Measurements from ENCODE around the gene PLEKHJ1. TPM values are rescaled to one million over a fixed set of nuclear protein-coding genes. Genes with fewer than 3 reads are reported as not detected.

Gene PLEKHJ1
- total and polyA plus RNA-seq, 2 of the 13 experiments (the other 11 are each of a cell fraction or from before 2014, with no cell fraction given) = 70.5 to 130 TPM

DNA sequence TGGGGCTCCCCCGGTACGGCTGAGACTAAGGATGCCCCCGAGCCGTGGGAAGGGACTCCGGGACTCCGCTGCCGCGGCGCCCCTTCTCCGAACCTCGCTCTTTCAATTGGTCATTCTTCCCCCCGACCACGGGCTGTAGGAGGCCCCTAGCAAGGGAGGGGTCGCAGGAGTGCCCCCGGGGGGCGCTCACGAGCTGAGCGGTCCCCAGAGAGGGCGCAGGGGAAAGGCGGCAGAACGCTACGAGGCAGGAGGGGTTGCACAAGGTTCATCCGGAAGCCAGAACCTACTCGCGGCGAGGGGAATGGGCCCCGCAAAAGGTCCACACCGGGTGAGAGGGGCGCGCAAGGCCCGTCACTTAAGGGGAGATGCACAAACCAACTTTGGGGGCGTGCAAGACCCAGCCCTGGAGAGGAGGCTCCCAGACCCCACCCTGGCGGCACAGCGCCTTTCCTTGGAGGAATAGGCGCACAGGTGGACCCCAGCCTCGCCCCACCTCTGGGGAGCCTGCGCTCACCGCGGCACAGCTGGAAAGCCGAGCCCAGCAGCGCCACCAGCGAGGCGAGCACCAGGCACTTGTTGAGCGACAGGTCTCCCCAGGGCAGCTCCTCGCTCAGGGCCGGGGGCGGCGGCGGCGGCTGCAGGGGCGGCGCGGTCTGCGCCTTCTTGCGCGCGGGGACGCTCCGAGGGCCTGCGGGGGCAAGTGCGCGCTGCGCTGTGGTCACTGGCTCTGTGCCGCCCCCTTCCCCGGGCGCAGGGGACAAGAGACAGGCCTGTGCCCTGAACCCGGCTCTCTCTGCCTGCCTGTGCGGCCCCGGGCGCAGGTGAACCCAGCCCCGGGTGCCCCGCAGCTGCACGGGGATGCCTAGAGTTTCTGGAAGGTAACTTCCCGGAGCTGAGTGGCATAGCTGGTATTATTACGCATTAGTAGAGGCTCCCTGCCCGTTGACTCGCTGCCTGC is 17.3 kb upstream of the PLEKHJ1 start (continued):
- TF ChIP-seq, protein P1, sequence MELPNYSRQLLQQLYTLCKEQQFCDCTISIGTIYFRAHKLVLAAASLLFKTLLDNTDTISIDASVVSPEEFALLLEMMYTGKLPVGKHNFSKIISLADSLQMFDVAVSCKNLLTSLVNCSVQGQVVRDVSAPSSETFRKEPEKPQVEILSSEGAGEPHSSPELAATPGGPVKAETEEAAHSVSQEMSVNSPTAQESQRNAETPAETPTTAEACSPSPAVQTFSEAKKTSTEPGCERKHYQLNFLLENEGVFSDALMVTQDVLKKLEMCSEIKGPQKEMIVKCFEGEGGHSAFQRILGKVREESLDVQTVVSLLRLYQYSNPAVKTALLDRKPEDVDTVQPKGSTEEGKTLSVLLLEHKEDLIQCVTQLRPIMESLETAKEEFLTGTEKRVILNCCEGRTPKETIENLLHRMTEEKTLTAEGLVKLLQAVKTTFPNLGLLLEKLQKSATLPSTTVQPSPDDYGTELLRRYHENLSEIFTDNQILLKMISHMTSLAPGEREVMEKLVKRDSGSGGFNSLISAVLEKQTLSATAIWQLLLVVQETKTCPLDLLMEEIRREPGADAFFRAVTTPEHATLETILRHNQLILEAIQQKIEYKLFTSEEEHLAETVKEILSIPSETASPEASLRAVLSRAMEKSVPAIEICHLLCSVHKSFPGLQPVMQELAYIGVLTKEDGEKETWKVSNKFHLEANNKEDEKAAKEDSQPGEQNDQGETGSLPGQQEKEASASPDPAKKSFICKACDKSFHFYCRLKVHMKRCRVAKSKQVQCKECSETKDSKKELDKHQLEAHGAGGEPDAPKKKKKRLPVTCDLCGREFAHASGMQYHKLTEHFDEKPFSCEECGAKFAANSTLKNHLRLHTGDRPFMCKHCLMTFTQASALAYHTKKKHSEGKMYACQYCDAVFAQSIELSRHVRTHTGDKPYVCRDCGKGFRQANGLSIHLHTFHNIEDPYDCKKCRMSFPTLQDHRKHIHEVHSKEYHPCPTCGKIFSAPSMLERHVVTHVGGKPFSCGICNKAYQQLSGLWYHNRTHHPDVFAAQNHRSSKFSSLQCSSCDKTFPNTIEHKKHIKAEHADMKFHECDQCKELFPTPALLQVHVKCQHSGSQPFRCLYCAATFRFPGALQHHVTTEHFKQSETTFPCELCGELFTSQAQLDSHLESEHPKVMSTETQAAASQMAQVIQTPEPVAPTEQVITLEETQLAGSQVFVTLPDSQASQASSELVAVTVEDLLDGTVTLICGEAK (IDR thresholded peaks at IDR 0.05) = no peak
- TF ChIP-seq, protein P1 (CRISPR knock-in tag; IDR thresholded peaks at IDR 0.05) = peak; percentile 7; the same call in 1 of the 2 replicates
- no peak; the same call in 1 of the 2 replicates for TF ChIP-seq FOXO1 (CRISPR knock-in tag; IDR thresholded peaks at IDR 0.05)
- TF ChIP-seq, protein P2, sequence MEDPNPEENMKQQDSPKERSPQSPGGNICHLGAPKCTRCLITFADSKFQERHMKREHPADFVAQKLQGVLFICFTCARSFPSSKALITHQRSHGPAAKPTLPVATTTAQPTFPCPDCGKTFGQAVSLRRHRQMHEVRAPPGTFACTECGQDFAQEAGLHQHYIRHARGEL (CRISPR knock-in tag; IDR thresholded peaks at IDR 0.05) = peak; percentile 62; the same call in 1 of the 2 replicates
- no peak for TF ChIP-seq MLLT10 (CRISPR knock-in tag; IDR thresholded peaks at IDR 0.05)
- TF ChIP-seq GABPA (IDR thresholded peaks at IDR 0.05; ENCODE audit: low read depth, low read length) = no peak
- TF ChIP-seq GABPA (CRISPR knock-in tag; IDR thresholded peaks at IDR 0.05; ENCODE audit: low read depth) = peak; percentile 64
- TF ChIP-seq, protein P3, sequence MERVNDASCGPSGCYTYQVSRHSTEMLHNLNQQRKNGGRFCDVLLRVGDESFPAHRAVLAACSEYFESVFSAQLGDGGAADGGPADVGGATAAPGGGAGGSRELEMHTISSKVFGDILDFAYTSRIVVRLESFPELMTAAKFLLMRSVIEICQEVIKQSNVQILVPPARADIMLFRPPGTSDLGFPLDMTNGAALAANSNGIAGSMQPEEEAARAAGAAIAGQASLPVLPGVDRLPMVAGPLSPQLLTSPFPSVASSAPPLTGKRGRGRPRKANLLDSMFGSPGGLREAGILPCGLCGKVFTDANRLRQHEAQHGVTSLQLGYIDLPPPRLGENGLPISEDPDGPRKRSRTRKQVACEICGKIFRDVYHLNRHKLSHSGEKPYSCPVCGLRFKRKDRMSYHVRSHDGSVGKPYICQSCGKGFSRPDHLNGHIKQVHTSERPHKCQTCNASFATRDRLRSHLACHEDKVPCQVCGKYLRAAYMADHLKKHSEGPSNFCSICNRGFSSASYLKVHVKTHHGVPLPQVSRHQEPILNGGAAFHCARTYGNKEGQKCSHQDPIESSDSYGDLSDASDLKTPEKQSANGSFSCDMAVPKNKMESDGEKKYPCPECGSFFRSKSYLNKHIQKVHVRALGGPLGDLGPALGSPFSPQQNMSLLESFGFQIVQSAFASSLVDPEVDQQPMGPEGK (CRISPR knock-in tag; IDR thresholded peaks at IDR 0.05) = peak; percentile 91
- TF ChIP-seq, protein P4, sequence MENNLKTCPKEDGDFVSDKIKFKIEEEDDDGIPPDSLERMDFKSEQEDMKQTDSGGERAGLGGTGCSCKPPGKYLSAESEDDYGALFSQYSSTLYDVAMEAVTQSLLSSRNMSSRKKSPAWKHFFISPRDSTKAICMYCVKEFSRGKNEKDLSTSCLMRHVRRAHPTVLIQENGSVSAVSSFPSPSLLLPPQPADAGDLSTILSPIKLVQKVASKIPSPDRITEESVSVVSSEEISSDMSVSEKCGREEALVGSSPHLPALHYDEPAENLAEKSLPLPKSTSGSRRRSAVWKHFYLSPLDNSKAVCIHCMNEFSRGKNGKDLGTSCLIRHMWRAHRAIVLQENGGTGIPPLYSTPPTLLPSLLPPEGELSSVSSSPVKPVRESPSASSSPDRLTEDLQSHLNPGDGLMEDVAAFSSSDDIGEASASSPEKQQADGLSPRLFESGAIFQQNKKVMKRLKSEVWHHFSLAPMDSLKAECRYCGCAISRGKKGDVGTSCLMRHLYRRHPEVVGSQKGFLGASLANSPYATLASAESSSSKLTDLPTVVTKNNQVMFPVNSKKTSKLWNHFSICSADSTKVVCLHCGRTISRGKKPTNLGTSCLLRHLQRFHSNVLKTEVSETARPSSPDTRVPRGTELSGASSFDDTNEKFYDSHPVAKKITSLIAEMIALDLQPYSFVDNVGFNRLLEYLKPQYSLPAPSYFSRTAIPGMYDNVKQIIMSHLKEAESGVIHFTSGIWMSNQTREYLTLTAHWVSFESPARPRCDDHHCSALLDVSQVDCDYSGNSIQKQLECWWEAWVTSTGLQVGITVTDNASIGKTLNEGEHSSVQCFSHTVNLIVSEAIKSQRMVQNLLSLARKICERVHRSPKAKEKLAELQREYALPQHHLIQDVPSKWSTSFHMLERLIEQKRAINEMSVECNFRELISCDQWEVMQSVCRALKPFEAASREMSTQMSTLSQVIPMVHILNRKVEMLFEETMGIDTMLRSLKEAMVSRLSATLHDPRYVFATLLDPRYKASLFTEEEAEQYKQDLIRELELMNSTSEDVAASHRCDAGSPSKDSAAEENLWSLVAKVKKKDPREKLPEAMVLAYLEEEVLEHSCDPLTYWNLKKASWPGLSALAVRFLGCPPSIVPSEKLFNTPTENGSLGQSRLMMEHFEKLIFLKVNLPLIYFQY (CRISPR knock-in tag; IDR thresholded peaks at IDR 0.05; ENCODE audit: borderline replicate concordance) = 0 out of 2 replicates have a peak, but pooled peaks have one; percentile 26
- TF ChIP-seq, protein P5, sequence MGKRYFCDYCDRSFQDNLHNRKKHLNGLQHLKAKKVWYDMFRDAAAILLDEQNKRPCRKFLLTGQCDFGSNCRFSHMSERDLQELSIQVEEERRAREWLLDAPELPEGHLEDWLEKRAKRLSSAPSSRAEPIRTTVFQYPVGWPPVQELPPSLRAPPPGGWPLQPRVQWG (CRISPR knock-in tag; IDR thresholded peaks at IDR 0.05; ENCODE audit: borderline replicate concordance, low read depth) = no peak
- 0 out of 2 replicates have a peak, but pooled peaks have one; percentile 55 for TF ChIP-seq ZC3H13 (CRISPR knock-in tag; IDR thresholded peaks at IDR 0.05)
- 0 out of 2 replicates have a peak, but pooled peaks have one; percentile 7 for TF ChIP-seq EED (CRISPR knock-in tag; IDR thresholded peaks at IDR 0.05)
